Epidermal melanocyte (primary cell): Measurements from ENCODE around the gene TNFSF15.

Source experiments
- DNase-seq: peaks from one replicate; pipeline ENCODE4 v3.0.0; 2011; ENCODE audit warnings: low spot score; ENCODE audit not compliant: insufficient read length

The TNFSF15 gene

DNA sequence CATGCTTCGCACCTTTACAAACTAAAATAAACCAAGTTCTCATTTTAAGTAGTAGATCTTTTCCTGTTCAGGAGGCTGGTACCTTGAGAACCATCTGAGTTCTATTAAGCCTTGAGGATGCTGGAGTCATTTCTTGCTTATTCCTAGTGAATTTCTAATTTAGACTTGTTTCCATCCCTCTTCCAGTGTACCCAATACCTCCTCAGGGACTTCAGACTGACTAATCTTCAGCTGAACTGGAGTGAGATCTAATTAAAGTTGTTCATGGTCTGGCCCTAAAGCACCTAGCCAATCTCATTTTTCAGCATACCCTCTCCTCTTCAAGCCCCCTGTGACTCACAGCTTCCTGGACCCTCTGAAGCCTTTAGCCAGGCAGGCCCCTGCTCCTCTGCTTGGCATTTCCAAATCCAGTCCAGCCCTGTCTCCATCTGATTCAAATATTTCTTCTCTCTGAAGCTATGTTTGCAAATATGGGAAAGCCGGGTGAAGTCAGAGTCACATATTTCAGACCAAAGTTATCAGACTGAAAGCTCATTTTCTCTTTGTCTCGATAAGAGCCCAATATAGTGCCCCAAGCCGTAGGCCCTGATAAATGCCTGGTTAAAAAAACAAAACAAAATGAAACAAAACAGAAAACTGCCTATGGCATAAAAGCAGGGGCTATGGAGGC lies 19.4 kb upstream of the TNFSF15 start:
- no peak for DNase-seq

DNA sequence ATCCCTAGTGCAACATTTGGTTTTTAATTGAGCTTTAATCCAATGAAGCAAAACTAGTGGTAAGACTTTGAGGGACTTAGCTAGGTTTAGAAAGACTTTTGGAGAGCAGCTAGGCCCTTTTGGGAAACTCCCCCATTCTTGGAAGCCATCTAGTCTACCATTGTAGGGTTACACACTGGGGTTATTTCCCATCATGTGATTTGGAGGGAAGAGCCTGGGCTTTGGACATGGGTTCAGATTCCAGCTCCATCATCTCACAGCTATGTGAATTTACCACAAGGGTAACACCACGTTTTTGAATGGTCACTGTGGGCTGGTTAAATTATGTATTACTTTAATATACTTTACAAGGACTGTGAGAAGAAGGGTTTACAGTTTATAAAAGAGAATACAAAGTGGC lies 18.3 kb upstream of the TNFSF15 start:
- DNase-seq, result no peak

DNA sequence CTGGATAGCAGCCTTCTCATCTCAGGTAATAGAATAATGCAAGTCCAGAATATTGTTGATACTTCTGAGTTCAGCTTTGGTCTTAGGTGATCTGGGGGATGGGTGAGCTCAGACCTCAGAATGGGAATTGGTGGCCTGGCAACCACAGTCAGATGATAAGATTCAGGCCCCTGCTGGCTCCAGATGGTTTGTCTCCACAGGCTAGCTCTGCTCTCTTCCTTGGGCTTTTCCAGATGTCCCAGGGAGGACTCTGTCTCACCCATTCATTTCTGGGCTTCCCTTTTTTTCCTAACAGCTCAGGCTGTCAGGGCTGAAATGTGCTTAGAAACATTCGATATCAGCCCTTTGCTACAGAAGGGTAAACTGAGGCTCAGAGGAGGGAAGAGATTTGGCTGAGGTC lies 17.6 kb upstream of the TNFSF15 start:
- no peak for DNase-seq

GRCh38 chr9:114822708-114823107 lies 16.9 kb upstream of the TNFSF15 start:
- no peak for DNase-seq

DNA sequence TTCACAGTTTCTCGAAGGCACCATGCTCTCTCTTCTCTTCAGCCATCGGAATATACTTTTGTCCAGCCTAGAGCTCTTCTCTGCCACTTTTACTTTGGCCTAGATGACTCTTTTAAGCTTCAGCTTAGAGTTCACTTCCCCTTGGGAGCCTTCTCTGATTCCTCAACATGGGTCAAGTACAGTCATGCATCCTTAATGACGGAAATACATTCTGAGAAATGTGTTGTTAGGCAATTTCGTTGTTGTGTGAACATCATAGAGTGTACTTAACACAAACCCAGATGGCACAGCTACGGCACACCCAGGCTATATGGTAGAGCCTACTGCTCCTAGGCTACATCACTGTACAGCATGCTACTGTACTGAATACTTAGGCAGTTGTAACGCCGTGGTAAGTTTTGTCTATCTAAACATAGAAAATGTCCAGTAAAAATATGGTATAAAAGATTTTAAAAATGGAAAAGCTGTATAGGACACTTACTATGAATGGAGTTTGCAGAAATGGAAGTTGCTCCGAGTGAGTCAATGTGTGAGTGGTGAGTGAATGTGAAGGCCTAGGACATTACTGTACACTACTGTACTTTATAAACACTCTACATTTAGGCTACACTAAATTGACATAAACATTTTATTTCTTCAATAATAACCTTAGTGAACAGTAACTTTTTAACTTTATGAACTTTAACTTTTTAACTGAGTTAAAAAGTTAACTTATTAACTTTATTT lies 15.1 kb upstream of the TNFSF15 start:
- no peak for DNase-seq

DNA sequence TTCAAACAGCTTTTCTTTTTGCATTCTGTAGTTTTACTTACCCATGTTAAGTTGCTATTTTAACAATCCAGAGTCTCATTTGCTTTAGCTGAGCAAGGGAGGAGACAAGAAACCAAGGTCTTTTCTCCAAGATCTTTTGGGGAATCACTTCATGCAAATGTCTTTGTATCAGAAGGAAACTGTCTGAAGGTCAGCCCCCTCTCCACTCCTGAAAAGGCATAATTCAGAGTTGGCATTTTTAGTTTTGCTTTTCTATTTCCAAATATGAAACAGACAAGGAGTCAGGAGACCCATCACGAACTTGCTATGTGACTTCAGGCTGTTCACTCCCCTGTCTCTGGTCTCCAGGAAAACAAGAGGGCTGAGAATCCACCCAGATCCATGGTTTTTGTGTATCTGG lies 12.3 kb upstream of the TNFSF15 start:
- DNase-seq, result no peak

- no peak for DNase-seq
These were observed 8.0 kb upstream of the TNFSF15 start for GRCh38 chr9:114813717-114814418.

DNA sequence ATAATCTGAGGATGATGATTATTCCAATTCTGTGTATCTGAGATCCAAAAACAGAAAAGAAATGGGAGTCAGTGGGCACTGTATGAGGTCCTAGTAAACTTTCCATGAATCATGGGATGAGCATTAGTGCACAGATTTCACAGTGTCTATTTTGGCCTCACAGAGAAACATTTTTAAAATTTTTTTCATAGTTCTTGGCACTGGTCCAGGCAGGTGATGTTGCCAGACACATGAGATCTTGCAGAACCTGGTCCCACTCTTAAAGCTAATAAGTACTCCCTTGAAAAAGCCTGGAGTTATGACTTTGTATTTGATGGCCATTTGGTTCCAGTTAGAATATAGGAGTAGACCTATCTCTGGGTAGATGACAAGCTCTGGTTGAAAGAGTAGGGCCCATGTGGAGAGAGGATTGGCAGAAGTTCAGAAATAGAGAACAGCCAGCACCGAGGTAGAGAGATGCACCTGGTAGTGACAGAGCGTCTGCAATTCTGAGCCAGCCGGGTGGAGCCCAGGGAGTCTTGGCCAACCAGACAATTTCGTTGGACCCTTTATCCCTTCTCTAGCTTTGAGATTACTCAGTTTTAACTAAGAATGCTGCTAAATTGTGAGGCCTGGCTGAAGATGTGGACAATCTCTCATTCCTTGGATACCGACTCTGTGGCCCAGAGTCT lies 6.3 kb upstream of the TNFSF15 start:
- DNase-seq, result no peak

GRCh38 chr9:114811301-114811700 lies 5.5 kb upstream of the TNFSF15 start:
- no peak for DNase-seq

DNA sequence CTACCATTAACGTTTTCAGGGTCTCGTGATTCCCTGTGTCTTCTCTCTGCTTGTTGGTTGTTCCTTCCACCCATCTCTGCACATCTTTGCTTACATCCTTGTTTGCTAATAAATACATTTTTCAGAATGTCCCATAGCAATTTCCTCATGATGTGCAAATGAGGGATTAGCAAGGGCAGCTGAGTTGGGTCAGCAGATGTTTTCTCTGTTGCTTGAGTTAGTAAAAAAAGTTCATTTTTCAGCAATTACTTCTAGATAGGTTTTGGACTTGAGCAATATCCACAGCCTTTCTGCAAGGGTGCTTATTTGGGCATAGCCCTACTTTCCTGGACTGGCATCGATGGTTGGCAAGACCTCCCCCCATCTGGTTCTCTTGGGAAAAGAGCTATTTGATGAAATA lies 4.8 kb upstream of the TNFSF15 start:
- DNase-seq, result no peak

DNA sequence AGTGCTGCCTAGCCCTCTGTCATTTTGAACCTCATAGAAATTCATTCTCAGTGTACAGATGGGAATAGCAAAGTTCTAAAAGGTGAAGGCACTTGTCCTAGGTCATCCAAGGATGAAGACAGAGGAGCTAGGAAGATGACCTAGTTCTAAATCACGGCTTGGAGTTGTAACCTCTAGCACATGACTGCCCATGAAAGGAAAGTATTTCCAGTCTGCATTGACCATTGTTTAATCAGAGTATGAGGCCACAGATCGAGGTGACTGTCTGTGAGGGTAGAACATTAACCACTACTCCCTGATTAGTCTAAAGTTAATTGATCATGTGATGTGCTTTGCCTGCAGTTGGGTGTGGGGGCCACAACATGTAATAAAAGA lies 674 bp upstream of the TNFSF15 start:
- DNase-seq, result no peak

DNA sequence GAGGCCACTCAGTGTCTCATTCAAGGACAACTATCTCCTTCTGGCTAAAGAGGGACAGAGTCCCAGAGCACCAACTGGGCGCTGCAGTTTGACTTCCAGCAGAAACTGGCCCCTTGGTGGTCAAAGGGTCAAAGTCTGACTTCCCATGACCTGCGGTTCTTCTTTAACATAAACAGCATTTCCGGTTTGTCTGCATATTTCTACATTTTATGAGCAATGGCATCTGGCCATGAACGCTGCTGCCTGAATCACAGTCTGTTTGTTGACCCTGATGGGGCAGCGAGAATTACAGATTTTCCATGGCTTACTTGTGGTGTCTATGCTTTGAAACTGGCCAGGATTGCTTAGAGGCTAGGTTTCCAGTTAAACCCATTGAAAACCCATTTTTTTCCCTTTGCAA lies 1.3 kb downstream of the TNFSF15 start:
- no peak for DNase-seq

GRCh38 chr9:114803479-114804265 lies 2.2 kb downstream of the TNFSF15 start:
- no peak for DNase-seq

DNA sequence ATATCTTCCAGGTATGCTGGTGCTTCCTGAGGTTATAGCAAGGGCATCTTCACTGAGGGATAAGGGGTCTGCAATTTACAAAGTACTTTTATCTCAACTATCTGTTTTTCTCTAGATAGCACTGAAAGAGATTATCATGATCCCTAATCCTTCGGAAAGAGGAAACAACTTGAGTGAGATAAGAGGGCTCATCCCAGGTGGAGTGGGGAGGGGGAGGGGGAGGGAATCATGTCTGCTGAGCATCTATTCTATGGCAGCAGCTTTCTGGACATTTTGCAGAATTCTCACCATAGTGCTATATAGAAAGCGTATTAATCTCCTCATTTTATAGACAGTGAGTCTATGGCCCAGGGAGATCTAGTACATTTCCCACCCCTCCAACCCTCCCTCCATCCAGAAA lies 5.9 kb downstream of the TNFSF15 start:
- DNase-seq, result no peak

DNA sequence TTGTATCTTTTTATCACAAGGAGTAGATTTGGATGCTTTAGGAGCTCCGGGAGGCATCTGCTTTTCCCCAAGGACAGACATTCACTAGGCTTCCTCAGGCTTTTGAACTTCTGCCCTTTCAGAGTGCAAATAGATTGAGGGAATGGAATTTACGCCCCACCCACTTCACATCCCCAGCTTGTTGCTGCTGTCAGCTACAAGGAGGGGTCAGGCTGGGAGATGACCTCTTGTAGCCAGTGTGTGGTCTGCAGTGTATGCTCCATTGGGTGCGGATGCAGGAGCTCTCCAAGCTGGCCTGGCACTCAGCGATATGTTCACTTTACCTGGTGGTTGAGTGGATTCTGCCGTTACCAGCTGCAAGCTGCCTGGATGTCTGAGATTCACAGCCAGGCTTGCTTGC lies 6.4 kb downstream of the TNFSF15 start:
- DNase-seq, result no peak

GRCh38 chr9:114798780-114799427 lies 6.9 kb downstream of the TNFSF15 start:
- no peak for DNase-seq

GRCh38 chr9:114798101-114798500 lies 7.7 kb downstream of the TNFSF15 start:
- no peak for DNase-seq

GRCh38 chr9:114792396-114792795 lies 13.4 kb downstream of the TNFSF15 start:
- DNase-seq, result no peak

DNA sequence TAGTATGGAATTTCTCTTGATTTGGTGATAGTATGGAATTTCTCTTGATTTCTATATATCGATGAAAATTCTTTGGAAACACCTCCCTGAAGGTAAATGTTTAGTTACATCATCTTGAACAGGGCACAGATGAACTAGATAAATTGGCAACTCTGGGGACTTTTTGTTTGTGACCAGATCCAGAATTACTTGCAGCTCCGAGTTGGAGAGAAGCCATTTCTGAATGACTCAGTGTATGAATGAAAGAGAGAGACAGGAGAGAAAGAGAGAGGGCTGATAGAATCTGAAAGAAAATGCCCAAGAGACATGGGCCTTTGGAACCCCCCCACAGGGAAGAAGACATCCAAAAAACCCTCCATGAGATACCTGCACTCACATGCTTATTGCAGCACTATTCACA lies 14.1 kb downstream of the TNFSF15 start:
- DNase-seq, result no peak

- DNase-seq, result no peak
These were observed 14.5 kb downstream of the TNFSF15 start for GRCh38 chr9:114791312-114791711.

GRCh38 chr9:114790521-114790920 lies 15.3 kb downstream of the TNFSF15 start:
- DNase-seq, result no peak
